MV-4-11 (cell line): Measurements from ENCODE around the gene KCNN1.
"Not testable (repeated sequence)": the region's sequence is repeated elsewhere in the genome, so short reads cannot be mapped to it uniquely, and the experiment has no call there.

Experiments
- DNase-seq: peaks from one replicate; lab custom pipeline; 2025; lab: John Stamatoyannopoulos, UW

Gene KCNN1

GRCh38 chr19:18000915-18001776 lies 34.2 kb downstream of the KCNN1 start:
- peak; percentile 84 for DNase-seq

- peak; percentile 39 for DNase-seq
Measured at GRCh38 chr19:18001777-18002345, 35.0 kb downstream of the KCNN1 start.

- DNase-seq, result peak; percentile 86
Measured at GRCh38 chr19:18002347-18002850, 35.5 kb downstream of the KCNN1 start.

GRCh38 chr19:18005750-18006149 lies 38.8 kb downstream of the KCNN1 start:
- not testable (repeated sequence) for DNase-seq

GRCh38 chr19:18007044-18007916 lies 40.4 kb downstream of the KCNN1 start:
- DNase-seq, result peak; percentile 60

- peak; percentile 83 for DNase-seq
Measured at GRCh38 chr19:18007917-18008673, 41.2 kb downstream of the KCNN1 start, which contains the start of gene ARRDC2. Gene ARRDC2 (plus strand): TSS chr19:18008170. CDS start chr19:18008311, 141 bp downstream.

GRCh38 chr19:18008814-18009213 lies 41.9 kb downstream of the KCNN1 start:
- DNase-seq, result no peak

- DNase-seq, result peak; percentile 64
Measured at GRCh38 chr19:18009412-18010066, 42.6 kb downstream of the KCNN1 start.

GRCh38 chr19:18010149-18010548 lies 43.2 kb downstream of the KCNN1 start:
- DNase-seq, result no peak

- DNase-seq, result no peak
Measured at GRCh38 chr19:18013210-18014111, 46.6 kb downstream of the KCNN1 start.

- DNase-seq, result no peak
Measured at GRCh38 chr19:18014197-18014596, 47.3 kb downstream of the KCNN1 start.

GRCh38 chr19:18016209-18016910 lies 49.5 kb downstream of the KCNN1 start:
- DNase-seq, result peak; percentile 10

GRCh38 chr19:18017275-18018083 lies 50.6 kb downstream of the KCNN1 start:
- DNase-seq, result no peak

GRCh38 chr19:18020212-18021085 lies 53.5 kb downstream of the KCNN1 start:
- DNase-seq, result no peak

- DNase-seq, result peak; percentile 25
Measured at GRCh38 chr19:18021121-18021755, 54.3 kb downstream of the KCNN1 start.

GRCh38 chr19:18023622-18024251 lies 56.8 kb downstream of the KCNN1 start:
- DNase-seq, result peak; percentile 87
